DND-41 (cell line): Measurements from ENCODE around the gene PAPPA.

Experiments
- ATAC-seq: fragments of 200-7000 bp; cut with Tn5 transposase; 3 replicates; pipeline ENCODE4 v1.9.1; 2021; ENCODE audit warnings: low read depth; ENCODE audit not compliant: insufficient read depth
- DNase-seq: peaks from one replicate; pipeline ENCODE4 v3.0.0-alpha.2; 2020
- H2AFZ ChIP-seq: 2 replicates; pipeline ENCODE4 v1.6.0; 2012; ENCODE audit warnings: low read depth, low read length
- H3K27ac ChIP-seq: 2 replicates; pipeline ENCODE4 v1.5.1; 2012; ENCODE audit warnings: low read length, inconsistent platforms
- H3K27me3 ChIP-seq: fragments of 200-600 bp; sonication (generic); 2 replicates; pipeline ENCODE4 v1.6.0; 2012; ENCODE audit warnings: low read length, mild to moderate bottlenecking, inconsistent platforms; ENCODE audit not compliant: insufficient read depth, poor library complexity
- H3K36me3 ChIP-seq: 2 replicates; pipeline ENCODE4 v1.5.1; 2012; ENCODE audit warnings: low read length, inconsistent platforms; ENCODE audit not compliant: insufficient read depth
- H3K4me1 ChIP-seq: 2 replicates; pipeline ENCODE4 v1.5.1; 2012; ENCODE audit warnings: mild to moderate bottlenecking, low read length; ENCODE audit not compliant: insufficient read depth
- H3K4me2 ChIP-seq: 2 replicates; pipeline ENCODE4 v1.6.0; 2012; ENCODE audit warnings: mild to moderate bottlenecking, moderate library complexity, low read length, inconsistent platforms; ENCODE audit not compliant: insufficient read depth
- H3K4me3 ChIP-seq, 2 experiments: fragments of 200-600 bp in 1 of 2; shearing (Covaris generic) in 1 of 2; 2 replicates each; pipeline ENCODE4 v1.5.1; 2012 to 2016; ENCODE audit warnings: inconsistent platforms in 2 of 2, low read length in 2 of 2, mild to moderate bottlenecking in 2 of 2, low read depth in 1 of 2, moderate library complexity in 1 of 2
- H3K79me2 ChIP-seq: 2 replicates; pipeline ENCODE4 v1.6.0; 2012; ENCODE audit warnings: low read length, inconsistent platforms; ENCODE audit not compliant: insufficient read depth
- H3K9ac ChIP-seq: 2 replicates; pipeline ENCODE4 v1.6.0; 2012; ENCODE audit warnings: low read depth, mild to moderate bottlenecking, inconsistent platforms, low read length, moderate library complexity
- H3K9me3 ChIP-seq: 2 replicates; pipeline ENCODE4 v1.5.1; 2012; ENCODE audit warnings: low read length, moderate library complexity, mild to moderate bottlenecking, inconsistent platforms; ENCODE audit not compliant: insufficient read depth, severe bottlenecking
- H4K20me1 ChIP-seq: 2 replicates; pipeline ENCODE4 v1.6.0; 2012; ENCODE audit warnings: low read length; ENCODE audit not compliant: insufficient read depth
- EZH2 ChIP-seq: IDR thresholded peaks from 3 replicates; pipeline ENCODE4 v1.6.1; 2012; ENCODE audit warnings: borderline replicate concordance, low read depth, mild to moderate bottlenecking, moderate library complexity, low read length, inconsistent platforms; ENCODE audit not compliant: severe bottlenecking
- TF ChIP-seq, protein P1 (sequence below): IDR thresholded peaks from 2 replicates; pipeline ENCODE4 v1.5.1; 2012; ENCODE audit warnings: borderline replicate concordance, low read length, moderate library complexity, mild to moderate bottlenecking; ENCODE audit not compliant: poor library complexity, severe bottlenecking; ENCODE audit errors: extremely low read depth

Gene PAPPA

DNA sequence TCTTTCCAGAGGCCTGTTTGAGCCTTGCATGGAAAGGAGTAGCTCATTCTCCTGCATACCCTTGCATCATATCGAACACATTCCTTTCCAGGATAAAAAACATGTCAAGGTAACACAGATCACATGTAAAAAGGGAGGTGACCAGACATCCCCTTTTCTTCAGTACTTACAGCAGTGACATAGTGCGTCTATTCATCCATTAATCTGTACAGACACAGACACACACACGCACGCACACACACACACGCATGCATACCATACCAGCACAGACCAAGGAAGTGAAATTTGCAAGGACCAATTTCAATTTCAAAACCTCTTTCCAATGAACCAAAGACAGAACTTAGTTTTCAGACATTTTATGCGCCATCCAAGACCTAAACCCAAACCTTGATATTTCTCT lies 256.0 kb downstream of the PAPPA start:
- no peaks in the 10 kb centered on the region for H4K20me1 ChIP-seq
- H3K4me3 ChIP-seq = no peak overlapping the region
- no peaks in the 10 kb centered on the region for H3K27me3 ChIP-seq
- DNase-seq (no peak), ATAC-seq (no peak)
- no peak overlapping the region for H2AFZ ChIP-seq
- no peaks in the 10 kb centered on the region for H3K9me3 ChIP-seq
- H3K9ac ChIP-seq = no peak overlapping the region
- H3K27ac ChIP-seq = no peak overlapping the region
- TF ChIP-seq, protein P1, sequence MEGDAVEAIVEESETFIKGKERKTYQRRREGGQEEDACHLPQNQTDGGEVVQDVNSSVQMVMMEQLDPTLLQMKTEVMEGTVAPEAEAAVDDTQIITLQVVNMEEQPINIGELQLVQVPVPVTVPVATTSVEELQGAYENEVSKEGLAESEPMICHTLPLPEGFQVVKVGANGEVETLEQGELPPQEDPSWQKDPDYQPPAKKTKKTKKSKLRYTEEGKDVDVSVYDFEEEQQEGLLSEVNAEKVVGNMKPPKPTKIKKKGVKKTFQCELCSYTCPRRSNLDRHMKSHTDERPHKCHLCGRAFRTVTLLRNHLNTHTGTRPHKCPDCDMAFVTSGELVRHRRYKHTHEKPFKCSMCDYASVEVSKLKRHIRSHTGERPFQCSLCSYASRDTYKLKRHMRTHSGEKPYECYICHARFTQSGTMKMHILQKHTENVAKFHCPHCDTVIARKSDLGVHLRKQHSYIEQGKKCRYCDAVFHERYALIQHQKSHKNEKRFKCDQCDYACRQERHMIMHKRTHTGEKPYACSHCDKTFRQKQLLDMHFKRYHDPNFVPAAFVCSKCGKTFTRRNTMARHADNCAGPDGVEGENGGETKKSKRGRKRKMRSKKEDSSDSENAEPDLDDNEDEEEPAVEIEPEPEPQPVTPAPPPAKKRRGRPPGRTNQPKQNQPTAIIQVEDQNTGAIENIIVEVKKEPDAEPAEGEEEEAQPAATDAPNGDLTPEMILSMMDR = no peak
- no peak for TF ChIP-seq EZH2
- H3K36me3 ChIP-seq = no peaks in the 10 kb centered on the region
- no peak overlapping the region for H3K4me2 ChIP-seq
- no peaks in the 10 kb centered on the region for H3K79me2 ChIP-seq
- no peaks in the 10 kb centered on the region for H3K4me1 ChIP-seq

DNA sequence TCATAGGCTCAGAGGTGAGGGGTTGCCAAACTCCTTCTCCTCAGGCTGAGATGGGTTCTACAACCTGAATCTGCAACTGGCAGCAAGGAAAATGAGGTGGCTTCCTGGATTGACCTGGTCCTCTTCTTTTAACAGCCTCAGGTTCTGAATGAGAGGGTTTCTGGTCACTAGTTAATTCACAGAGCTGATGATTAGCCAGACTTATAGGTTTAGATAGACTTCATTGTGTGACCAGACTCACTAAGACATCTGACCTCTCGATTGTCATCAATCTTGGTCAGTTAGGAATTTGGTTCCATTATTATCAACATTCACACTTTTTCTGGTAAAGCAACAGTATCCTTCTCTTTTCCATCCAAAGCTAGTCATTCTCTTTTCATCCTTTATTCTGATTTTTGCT lies 257.9 kb downstream of the PAPPA start:
- H3K9ac ChIP-seq = no peak overlapping the region
- H3K9me3 ChIP-seq = no peaks in the 10 kb centered on the region
- H2AFZ ChIP-seq = no peak overlapping the region
- H3K4me1 ChIP-seq = no peaks in the 10 kb centered on the region
- no peak for DNase-seq
- H3K27ac ChIP-seq = no peak overlapping the region
- H3K79me2 ChIP-seq = no peaks in the 10 kb centered on the region
- no peaks in the 10 kb centered on the region for H4K20me1 ChIP-seq
- no peak for ATAC-seq
- H3K4me2 ChIP-seq = no peak overlapping the region
- H3K4me3 ChIP-seq = no peak overlapping the region
- TF ChIP-seq, protein P1 = no peak
- no peak for TF ChIP-seq EZH2
- H3K36me3 ChIP-seq = no peaks in the 10 kb centered on the region
- H3K27me3 ChIP-seq = no peaks in the 10 kb centered on the region

DNA sequence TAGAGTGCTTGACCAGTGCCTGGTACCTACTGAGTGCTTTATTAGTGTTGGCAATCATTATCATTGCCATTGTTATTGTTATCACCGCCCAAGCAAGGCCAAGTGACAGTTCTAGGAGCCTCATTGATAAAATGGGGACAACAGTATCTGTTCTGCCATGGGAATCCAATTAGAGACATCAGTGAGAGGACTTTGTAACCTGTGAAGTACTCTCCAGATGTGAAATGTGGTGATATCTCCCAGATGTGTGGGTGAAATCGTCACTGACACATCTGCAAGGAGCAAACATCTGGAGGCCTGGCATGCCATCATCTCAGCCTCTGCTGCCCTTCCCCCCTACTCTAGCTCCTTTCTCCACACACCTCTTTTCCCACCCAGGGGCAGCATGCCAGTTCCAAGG lies 260.8 kb downstream of the PAPPA start:
- no peak overlapping the region for H3K9ac ChIP-seq
- no peaks in the 10 kb centered on the region for H3K79me2 ChIP-seq
- no peak for TF ChIP-seq EZH2
- TF ChIP-seq, protein P1 = no peak
- no peaks in the 10 kb centered on the region for H4K20me1 ChIP-seq
- no peaks in the 10 kb centered on the region for H3K9me3 ChIP-seq
- no peak overlapping the region for H3K4me2 ChIP-seq
- H2AFZ ChIP-seq = no peak overlapping the region
- H3K27ac ChIP-seq = no peak overlapping the region
- H3K27me3 ChIP-seq = no peaks in the 10 kb centered on the region
- ATAC-seq = no peak
- no peak for DNase-seq
- H3K4me1 ChIP-seq = no peaks in the 10 kb centered on the region
- no peak overlapping the region for H3K4me3 ChIP-seq
- no peaks in the 10 kb centered on the region for H3K36me3 ChIP-seq

DNA sequence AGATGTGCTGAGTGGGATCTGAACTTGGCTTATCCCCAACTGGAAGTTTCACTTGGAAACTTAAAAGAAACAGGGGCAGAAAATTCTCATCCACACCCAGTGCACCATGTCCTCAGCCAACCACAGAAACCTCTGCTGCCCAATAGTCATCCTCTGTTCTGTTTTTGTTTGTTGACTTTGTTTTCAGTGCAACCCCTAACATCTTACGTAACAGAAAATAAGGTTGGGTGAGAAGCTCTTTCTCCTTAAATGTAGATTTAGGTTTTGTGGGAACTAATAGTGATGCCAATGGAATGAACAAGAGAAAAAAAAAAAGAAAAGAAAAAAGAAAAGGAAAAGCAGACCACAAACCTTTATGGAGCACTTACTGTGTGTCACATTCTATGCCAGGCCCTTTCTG lies 262.8 kb downstream of the PAPPA start:
- H3K4me1 ChIP-seq = no peaks in the 10 kb centered on the region
- ATAC-seq = no peak
- H4K20me1 ChIP-seq = no peaks in the 10 kb centered on the region
- H3K27me3 ChIP-seq = no peaks in the 10 kb centered on the region
- no peak for DNase-seq
- H3K36me3 ChIP-seq = no peaks in the 10 kb centered on the region
- no peaks in the 10 kb centered on the region for H3K79me2 ChIP-seq
- H3K9ac ChIP-seq = no peak overlapping the region
- H3K4me3 ChIP-seq = no peak overlapping the region
- no peaks in the 10 kb centered on the region for H3K9me3 ChIP-seq
- no peak overlapping the region for H2AFZ ChIP-seq
- H3K4me2 ChIP-seq = no peak overlapping the region
- no peak overlapping the region for H3K27ac ChIP-seq
- TF ChIP-seq, protein P1 = no peak
- no peak for TF ChIP-seq EZH2
